ENCODE data around the gene VIPAS39. TPM values are rescaled to one million over a fixed set of nuclear protein-coding genes. Genes with fewer than 3 reads are reported as not detected.
A peak's percentile ranks its signal among the peaks of the same experiment; 100 is the strongest.

VIPAS39 gene
- total and polyA plus RNA-seq, 12 donors: 8.0 to 18.7 (median 13.7) TPM

GRCh38 chr14:77485901-77486678 lies 28.7 kb upstream of the VIPAS39 start:
- Histone ChIP-seq H3K9me3 (no peaks in the 10 kb centered on the region), H3K4me3 (no peak overlapping the region), H3K4me1 (no peaks in the 10 kb centered on the region), H3K36me3 (no peaks in the 10 kb centered on the region), H3K27me3 (no peaks in the 10 kb centered on the region), H3K27ac (no peak overlapping the region)
- ATAC-seq: no peak
- no peak for DNase-seq
- no peak for TF ChIP-seq CTCF (IDR thresholded peaks at IDR 0.05)
- WGBS, 2 donors: 88 to 92% methylated on average over 7 of the region's 7 CpGs
- intact Hi-C loops (cut with DNase I): no loop called here

- Histone ChIP-seq H3K27ac (no peak overlapping the region), H3K4me1 (no peaks in the 10 kb centered on the region), H3K27me3 (no peaks in the 10 kb centered on the region), H3K9me3 (no peaks in the 10 kb centered on the region), H3K4me3 (no peak overlapping the region), H3K36me3 (no peaks in the 10 kb centered on the region)
- intact Hi-C loops (cut with DNase I): no loop called here
- ATAC-seq (peak in 4 of 8 donors; percentile 9 to 41 (median 24)), DNase-seq (no peak)
- 83% methylated on average over 3 of the region's 3 CpGs for WGBS, 2 donors
- TF ChIP-seq CTCF (IDR thresholded peaks at IDR 0.05): no peak
Measured at GRCh38 chr14:77485256-77485655, 27.9 kb upstream of the VIPAS39 start.

- no peak for DNase-seq
- no peak for ATAC-seq
- WGBS, 2 donors: 73 to 74% methylated on average over 8 of the region's 8 CpGs
Measured at GRCh38 chr14:77482422-77482821, 25.0 kb upstream of the VIPAS39 start.

GRCh38 chr14:77478796-77479195 lies 21.4 kb upstream of the VIPAS39 start:
- no peaks in the 10 kb centered on the region for H3K9me3 ChIP-seq
- no peak overlapping the region for H3K4me3 ChIP-seq
- intact Hi-C loops (cut with DNase I): loop anchor here in 1 of 10 donors (10.0 kb wide), 1 partner anchor 76 kb away; no protein-coding TSS in a partner anchor
- no peak for TF ChIP-seq CTCF (IDR thresholded peaks at IDR 0.05)
- H3K36me3 ChIP-seq: no peaks in the 10 kb centered on the region
- no peak for DNase-seq
- no peaks in the 10 kb centered on the region for H3K4me1 ChIP-seq
- H3K27me3 ChIP-seq: peaks cover 0 to 13% (median 0%) of the 10 kb centered on the region in 7 donors
- WGBS, 2 donors: 85 to 91% methylated on average over 1 of the region's 1 CpG
- H3K27ac ChIP-seq: no peak overlapping the region
- ATAC-seq: no peak

More at GRCh38 chr14:77482422-77482821, 25.0 kb upstream of the VIPAS39 start:
- Histone ChIP-seq H3K4me1 (no peaks in the 10 kb centered on the region), H3K27ac (no peak overlapping the region), H3K9me3 (no peaks in the 10 kb centered on the region), H3K4me3 (no peak overlapping the region), H3K36me3 (no peaks in the 10 kb centered on the region), H3K27me3 (no peaks in the 10 kb centered on the region)
- intact Hi-C loops (cut with DNase I): loop anchor here in 1 of 10 donors (5.0 kb wide), 1 partner anchor 665 kb away; no protein-coding TSS in a partner anchor
- no peak for TF ChIP-seq CTCF (IDR thresholded peaks at IDR 0.05)

Measured in heart right ventricle (tissue), 16 donors.